Liver (tissue), 3 donors: Measurements from ENCODE around the gene TBX6.

ENCODE experiments used
- CTCF ChIP-seq: fragments of 150-350 bp; IDR thresholded peaks from 2 replicates; pipeline ENCODE4 v1.5.1; 2017; ENCODE audit warnings: improper control_type of control experiment, low read depth, low read length; ENCODE audit not compliant: missing input control
- JUND ChIP-seq, 2 donors: IDR thresholded peaks; 2 replicates each; pipeline ENCODE4 v1.6.1; 2016; ENCODE audit warnings: antibody characterized with exemption in 2 of 2
- RAD21 ChIP-seq, 2 donors: IDR thresholded peaks; 2 replicates each; pipeline ENCODE4 v1.6.1; 2016; ENCODE audit warnings: antibody characterized with exemption in 2 of 2, mild to moderate bottlenecking in 2 of 2
- TAF1 ChIP-seq: conservative IDR thresholded peaks from 2 replicates; pipeline ENCODE4 v1.6.1; 2016; ENCODE audit warnings: antibody characterized with exemption, mild to moderate bottlenecking
- YY1 ChIP-seq: IDR thresholded peaks from 2 replicates; pipeline ENCODE4 v1.6.1; 2016; ENCODE audit warnings: antibody characterized with exemption, mild to moderate bottlenecking
- donor health status: healthy.
- donor health status: healthy.

GRCh38 chr16:30092373-30093010 lies 768 bp upstream of the TBX6 start:
- peak; percentile 40 for TF ChIP-seq CTCF
- peak in 1 of 2 donors; percentile 49 for TF ChIP-seq RAD21 (IDR thresholded peaks at IDR 0.05)
- TF ChIP-seq YY1: peak; percentile 39
- no peak for TF ChIP-seq TAF1
- TF ChIP-seq JUND (IDR thresholded peaks at IDR 0.05): no peak
